AG09309 (cell line): ENCODE results near the gene SPI1.

ENCODE experiments used
- DNase-seq: peaks from one replicate; pipeline ENCODE4 v3.0.0-alpha.2; 2010; ENCODE audit warnings: low read depth
- H3K4me3 ChIP-seq: 2 replicates; pipeline ENCODE4 v1.5.1; 2011; ENCODE audit warnings: mild to moderate bottlenecking, low read depth, low read length, moderate library complexity; ENCODE audit not compliant: control insufficient read depth
- CTCF ChIP-seq: IDR thresholded peaks from 2 replicates; pipeline ENCODE4 v1.5.1; 2011; ENCODE audit warnings: mild to moderate bottlenecking, low read depth, low read length, inconsistent platforms; ENCODE audit not compliant: insufficient read depth, control insufficient read depth; ENCODE audit errors: missing control alignments

Gene SPI1

DNA sequence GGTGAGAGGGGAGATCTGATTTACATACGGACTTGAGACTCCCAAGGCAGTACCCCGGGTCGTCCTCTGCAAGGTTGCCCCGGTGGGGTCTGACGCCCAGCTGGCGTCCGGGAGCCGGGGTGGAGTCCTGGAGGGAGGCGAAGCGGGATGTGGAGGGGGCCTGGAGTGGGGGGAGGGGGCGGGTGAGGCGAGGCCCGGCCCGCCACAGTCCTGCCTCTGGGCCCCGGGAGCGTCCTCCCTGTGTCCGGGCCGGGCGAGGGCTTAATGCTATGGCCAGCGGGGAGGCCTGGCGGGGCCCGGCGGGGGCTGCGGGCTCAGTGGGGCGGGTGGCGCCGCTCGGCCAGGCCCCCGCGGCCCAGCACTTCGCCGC lies 23.4 kb downstream of the SPI1 start:
- no peak for DNase-seq
- H3K4me3 ChIP-seq, result no peak overlapping the region; the same call in 1 of the 2 replicates
- TF ChIP-seq CTCF, result no peak

DNA sequence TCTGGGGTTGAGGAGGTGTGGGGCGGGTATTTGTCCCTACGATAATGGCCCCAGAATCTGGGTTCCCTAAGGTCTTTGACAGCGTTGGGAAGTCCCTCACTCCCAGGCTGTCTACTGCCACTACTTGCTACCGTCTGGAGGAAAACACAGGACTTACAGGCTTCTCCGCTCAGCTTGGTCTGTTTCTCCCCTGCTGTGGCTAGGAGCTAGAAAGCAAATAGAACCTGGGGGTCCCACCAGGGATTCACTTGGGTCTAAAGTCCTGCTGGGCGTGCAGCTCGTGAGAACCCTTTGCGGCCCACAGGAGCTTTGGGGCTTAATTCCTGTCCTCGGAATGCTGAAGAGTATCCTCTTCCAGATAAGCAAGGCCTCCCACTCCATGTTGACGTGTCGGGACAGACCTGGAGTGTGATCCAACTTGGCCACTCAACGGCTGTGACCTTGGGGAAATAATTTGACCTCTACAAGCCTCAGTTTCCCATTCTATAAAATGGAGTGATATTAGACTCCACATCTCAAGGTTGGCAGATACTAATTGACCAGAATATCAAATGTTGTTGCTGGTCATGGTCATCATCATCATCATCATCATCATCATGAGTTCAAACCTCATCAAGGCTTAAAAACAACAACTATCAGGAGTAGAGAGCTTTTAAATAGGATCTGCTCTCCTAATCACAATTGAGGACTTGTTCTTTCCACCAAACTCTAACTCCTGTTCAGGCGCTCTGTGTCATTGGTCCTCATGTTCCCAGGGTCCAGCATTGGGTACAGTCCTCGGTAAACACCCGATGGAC lies 24.2 kb downstream of the SPI1 start:
- no peak for TF ChIP-seq CTCF
- no peak for DNase-seq
- no peak overlapping the region for H3K4me3 ChIP-seq

DNA sequence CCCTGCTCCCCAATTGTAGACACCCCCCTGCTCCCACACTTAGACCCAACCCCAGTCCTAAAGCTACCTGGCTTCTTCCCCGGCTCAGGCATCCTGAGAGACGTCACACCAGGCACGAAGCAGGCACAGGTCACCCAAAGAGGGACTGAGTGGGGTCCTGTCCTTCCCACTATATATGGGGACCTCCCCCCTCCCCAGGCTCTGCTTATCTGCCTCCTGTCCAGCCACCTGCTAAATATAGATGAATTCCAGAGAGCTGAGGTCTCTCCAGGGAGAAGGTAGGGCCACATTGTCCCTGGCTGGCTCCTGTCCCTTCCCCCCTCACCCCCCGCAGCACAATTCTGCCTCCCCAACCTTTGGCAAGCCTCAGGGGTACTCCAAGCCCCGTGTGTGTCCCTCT lies 25.8 kb downstream of the SPI1 start, which contains the start of gene MYBPC3:
Gene MYBPC3, minus strand, starts transcription at position 147 of the 400 bp plus-strand sequence. Its CDS starts 55 bp downstream, at position 92.
- TF ChIP-seq CTCF, result no peak
- H3K4me3 ChIP-seq, result no peak within 1 kb of the TSS

DNA sequence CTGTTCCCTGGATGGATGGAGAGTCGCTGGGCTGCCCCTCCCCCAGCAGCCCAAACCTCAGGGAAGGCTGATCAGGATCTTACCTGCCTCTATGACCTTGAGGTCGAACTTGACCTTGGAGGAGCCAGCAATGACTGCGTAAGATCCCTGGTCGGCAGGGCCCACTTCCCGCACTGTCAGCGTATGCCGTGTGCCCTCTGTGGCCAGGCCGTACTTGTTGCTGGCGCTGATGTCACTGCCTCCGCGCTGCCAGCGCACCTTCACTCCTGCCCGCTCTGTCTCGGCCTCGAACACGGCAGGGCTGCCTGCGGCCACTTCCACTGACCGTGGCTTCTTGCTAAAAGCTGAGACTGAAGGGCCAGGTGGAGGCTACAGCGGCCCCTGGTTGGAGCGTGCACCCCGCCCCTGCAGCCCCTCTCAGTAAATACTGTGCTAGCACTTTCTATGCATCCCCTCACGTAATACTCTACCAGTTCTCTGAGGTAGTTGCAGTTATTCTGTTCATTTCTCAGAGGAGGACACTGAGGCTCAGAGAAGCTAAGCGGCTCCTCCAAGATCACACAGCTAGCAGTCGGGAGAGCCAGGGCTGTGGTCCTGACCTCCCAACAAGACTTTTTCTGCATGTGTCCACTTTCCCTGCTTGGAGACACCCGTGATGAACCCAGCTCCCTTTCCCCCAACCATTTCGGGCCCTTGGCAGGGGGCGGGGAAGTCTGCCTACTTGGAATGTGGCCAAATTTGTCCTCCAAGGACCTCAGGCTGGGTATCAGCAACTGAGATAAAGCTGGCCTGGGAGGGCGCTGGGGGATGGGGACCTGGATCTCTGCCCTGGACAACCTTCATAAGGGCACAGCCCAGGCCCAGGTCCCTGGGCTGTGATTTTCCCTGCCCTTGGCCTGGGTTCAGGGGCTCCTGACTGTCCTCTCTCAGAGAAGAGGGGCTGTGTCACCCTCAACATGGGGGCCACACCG lies 26.9 kb downstream of the SPI1 start:
- no peak for TF ChIP-seq CTCF
- no peak overlapping the region for H3K4me3 ChIP-seq
- no peak for DNase-seq

More for the DNA sequence above, 25.8 kb downstream of the SPI1 start, which contains the start of gene MYBPC3:
- DNase-seq, result no peak

GRCh38 chr11:47350315-47350714 lies 28.0 kb downstream of the SPI1 start:
- no peak for TF ChIP-seq CTCF
- DNase-seq, result no peak
- no peak overlapping the region for H3K4me3 ChIP-seq

DNA sequence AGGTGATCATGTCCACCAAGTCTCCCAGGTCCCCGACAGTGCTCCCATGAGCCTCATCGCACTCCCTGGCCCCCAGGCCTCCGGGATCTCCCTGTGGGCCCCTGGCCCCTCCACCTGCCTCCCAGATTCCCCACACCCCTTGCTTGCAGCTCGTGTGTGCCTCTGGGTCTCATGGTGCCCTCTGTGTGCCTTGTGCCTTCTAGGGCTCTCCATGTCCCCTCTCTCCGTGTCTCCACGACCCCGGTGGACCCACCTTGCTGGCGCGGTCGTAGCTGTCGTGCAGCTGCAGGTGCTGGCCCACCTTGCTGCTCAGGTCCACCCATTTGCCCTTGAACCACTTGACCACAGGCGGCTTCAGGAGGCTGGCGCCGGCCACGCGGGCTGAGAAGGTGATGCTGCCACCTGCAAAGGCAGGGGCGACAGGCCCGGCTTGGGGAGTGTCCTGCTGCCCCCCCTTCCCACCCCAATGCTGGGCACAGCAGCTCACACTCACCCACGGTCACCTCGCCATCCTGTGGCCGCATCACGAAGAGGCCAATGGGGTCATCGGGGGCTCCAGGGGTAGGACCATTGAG lies 28.7 kb downstream of the SPI1 start:
- no peak overlapping the region for H3K4me3 ChIP-seq
- no peak for DNase-seq
- TF ChIP-seq CTCF, result no peak
